Adrenal gland (tissue), 12 donors: Measurements from ENCODE around the gene GSK3B. TPM values are rescaled to one million over a fixed set of nuclear protein-coding genes. Genes with fewer than 3 reads are reported as not detected.

ENCODE experiments used
- DNase-seq, 7 donors: peaks; one replicate each; pipeline ENCODE4 v3.0.0-alpha.2; 2019 to 2020
- H3K27ac ChIP-seq, 5 donors: fragments of 200-600 bp; sonication (generic) in 4 of 5; 1 replicate in 3 of 5; 2 replicates in 2 of 5; pipeline versions ENCODE4 v1.5.1 to v1.8.0; 2016 to 2020; ENCODE audit warnings: mild to moderate bottlenecking in 1 of 5
- H3K27me3 ChIP-seq: fragments of 200-600 bp; 2 replicates; pipeline ENCODE4 v1.8.0; 2021
- H3K36me3 ChIP-seq, 2 donors: fragments of 200-600 bp; replicated peaks in 1 of 2; 1 replicate in 1 of 2; 2 replicates in 1 of 2; pipeline versions ENCODE4 v1.5.1 to v1.8.0; 2018 to 2022
- H3K4me1 ChIP-seq, 2 donors: fragments of 200-600 bp; replicated peaks in 1 of 2; 1 replicate in 1 of 2; 2 replicates in 1 of 2; pipeline versions ENCODE4 v1.5.1 to v1.8.0; 2018 to 2021
- H3K4me3 ChIP-seq, 4 donors: fragments of 200-600 bp; sonication (generic) in 3 of 4; one replicate each; pipeline ENCODE4 v1.5.1; 2016 to 2018
- H3K9me3 ChIP-seq, 3 donors: fragments of 200-600 bp; sonication (generic) in 1 of 3; replicated peaks in 1 of 3; 1 replicate in 2 of 3; 2 replicates in 1 of 3; pipeline versions ENCODE4 v1.5.1 to v1.8.0; 2016 to 2021
- CTCF ChIP-seq, 6 experiments: fragments of 450-650 bp in 4 of 6; fragments of 200-600 bp in 2 of 6; sonication (generic) in 1 of 6; IDR thresholded peaks; 1 replicate in 5 of 6; 2 replicates in 1 of 6; pipeline versions ENCODE4 v1.5.1 to v1.8.0; 2016 to 2021; ENCODE audit warnings: antibody characterized with exemption in 6 of 6, mild to moderate bottlenecking in 2 of 6, moderate library complexity in 1 of 6
- POLR2A ChIP-seq, 2 donors: fragments of 450-650 bp; IDR thresholded peaks; one replicate each; pipeline ENCODE4 v1.6.1; 2017; ENCODE audit warnings: antibody characterized with exemption in 2 of 2, mild to moderate bottlenecking in 2 of 2, moderate library complexity in 1 of 2
- WGBS, 4 donors: extraction: QIAGEN DNeasy Blood & Tissue Kit in 2 of 4; methylation state at CpG; one replicate each; pipeline versions ENCODE4 v1.1.5 to v1.1.7; 2013 to 2017; 5-methylcytosine and 5-hydroxymethylcytosine counted together
- intact Hi-C, 2 donors: fragments of 100-400 bp; cut with DNase I; formaldehyde crosslinking; loops; one replicate each; pipeline versions ENCODE4 v1.14.1 to v1.15.0; 2022 to 2023
- polyA plus RNA-seq, 3 donors: library from polyadenylated mRNA; stranded (reverse); fragments of 200-250 nt in 2 of 3; fragments of 350-450 nt in 1 of 3; fragmentation: Illumina TruSeq in 1 of 3; extraction: RNeasy Lipid Tissue Mini Kit (QIAGEN cat#74804) in 1 of 3; gene quantifications; one replicate each; pipeline ENCODE4 v1.2.3, GENCODE V29; 2013 to 2014
- total RNA-seq, 9 donors: library from RNA; depleted of rRNA in 4 of 9; stranded (reverse); fragments of >200 nt in 4 of 9; fragments of 120-200 nt in 1 of 9; fragmentation: NEBNext Ultra II Directional in 1 of 9; extraction: Animal tissue kit (Norgen Biotek cat#: 25700) in 1 of 9; gene quantifications; one replicate each; pipeline versions ENCODE4 v1.1.0 to v1.2.4, GENCODE V29; 2013 to 2023
- donor health status: healthy with polysubstance abuse.
- donor health status: Bipolar disorder and iron deficiency.
- donor health status: DM: yes; HTN: yes; CAD: no.
- donor health status: DM: no; HTN: no; CAD: no.
- donor health status: DM: no; HTN: no; CAD: no.
- donor health status: DM: yes; HTN: yes; CAD: no.

The GSK3B gene
- total and polyA plus RNA-seq, 12 donors, result 10.0 to 63.7 (median 44.8) TPM

- intact Hi-C loops, result no loop called here
- TF ChIP-seq POLR2A (IDR thresholded peaks at IDR 0.05), result no peak
- no peak for TF ChIP-seq CTCF (IDR thresholded peaks at IDR 0.05)
- 85 to 89% (median 87%) methylated on average over 7 of the region's 7 CpGs for WGBS, 4 donors
- H3K36me3 ChIP-seq, result no peaks in the 10 kb centered on the region
- H3K9me3 ChIP-seq, result no peaks in the 10 kb centered on the region
- peaks cover 0 to 7% of the 10 kb centered on the region in 2 donors for H3K4me1 ChIP-seq
- no peak overlapping the region for H3K27ac ChIP-seq
- no peak overlapping the region for H3K4me3 ChIP-seq
- H3K27me3 ChIP-seq, result no peaks in the 10 kb centered on the region
- DNase-seq, result no peak
These were observed 121.1 kb downstream of the GSK3B start for GRCh38 chr3:119973018-119973646.

DNA sequence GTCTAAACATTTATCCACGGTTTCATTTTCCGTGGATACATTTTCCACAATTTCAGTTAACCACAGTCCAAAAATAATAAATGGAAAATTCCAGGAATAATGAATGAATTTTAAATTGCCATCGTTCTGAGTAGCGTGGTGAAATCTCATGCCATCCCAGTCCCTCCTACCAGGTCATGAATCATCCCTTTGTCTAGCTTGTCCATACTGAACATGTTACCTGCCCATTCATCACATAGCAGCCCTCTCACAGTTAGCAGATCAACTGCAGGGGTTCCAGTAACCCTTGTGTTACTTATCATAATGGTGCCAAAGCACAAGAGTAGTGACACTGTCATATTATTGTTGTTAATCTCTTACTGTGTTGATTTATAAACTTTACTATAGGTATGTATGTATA, 124.5 kb downstream of the GSK3B start:
- no peaks in the 10 kb centered on the region for H3K9me3 ChIP-seq
- no peak overlapping the region for H3K27ac ChIP-seq
- no peaks in the 10 kb centered on the region for H3K27me3 ChIP-seq
- no peak for DNase-seq
- WGBS, 4 donors, result 74 to 89% (median 86%) methylated on average over 4 of the region's 4 CpGs
- TF ChIP-seq CTCF (IDR thresholded peaks at IDR 0.05) (no peak), POLR2A (IDR thresholded peaks at IDR 0.05) (no peak)
- no peaks in the 10 kb centered on the region for H3K36me3 ChIP-seq
- H3K4me1 ChIP-seq, result peaks cover 0 to 14% of the 10 kb centered on the region in 2 donors
- intact Hi-C loops, result no loop called here
- H3K4me3 ChIP-seq, result no peak overlapping the region

- WGBS, 4 donors, result 91 to 95% (median 93%) methylated on average over 7 of the region's 7 CpGs
- Histone ChIP-seq H3K4me1 (peaks cover 0 to 7% of the 10 kb centered on the region in 2 donors), H3K27me3 (no peaks in the 10 kb centered on the region), H3K4me3 (no peak overlapping the region), H3K27ac (no peak overlapping the region), H3K36me3 (no peaks in the 10 kb centered on the region), H3K9me3 (no peaks in the 10 kb centered on the region)
- intact Hi-C loops, result no loop called here
- TF ChIP-seq CTCF (IDR thresholded peaks at IDR 0.05) (no peak), POLR2A (IDR thresholded peaks at IDR 0.05) (no peak)
- no peak for DNase-seq
These were observed 126.8 kb downstream of the GSK3B start for GRCh38 chr3:119967353-119968006.

DNA sequence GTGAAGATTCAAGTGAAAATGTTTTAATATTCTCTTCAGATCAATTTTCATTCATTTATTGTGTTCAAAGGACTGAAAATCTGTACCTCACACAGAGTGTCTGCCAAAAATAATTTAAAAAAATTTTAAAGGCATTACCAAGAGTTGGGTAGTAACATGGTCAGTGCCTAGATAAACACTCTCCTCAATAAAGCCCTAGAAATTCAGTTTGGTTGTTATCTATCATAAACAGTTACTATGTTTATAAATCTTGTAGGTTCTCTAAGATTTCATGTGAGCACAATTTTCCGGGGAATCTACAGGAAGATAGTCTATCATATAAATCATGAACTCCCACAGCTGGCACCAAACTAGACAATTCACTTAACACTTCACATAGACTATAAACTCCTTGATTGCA, 128.6 kb downstream of the GSK3B start:
- no peak for DNase-seq
- Histone ChIP-seq H3K4me3 (no peak overlapping the region), H3K27ac (no peak overlapping the region), H3K4me1 (peaks cover 0 to 7% of the 10 kb centered on the region in 2 donors), H3K27me3 (no peaks in the 10 kb centered on the region), H3K36me3 (no peaks in the 10 kb centered on the region), H3K9me3 (no peaks in the 10 kb centered on the region)
- intact Hi-C loops, result no loop called here
- no peak for TF ChIP-seq POLR2A (IDR thresholded peaks at IDR 0.05)
- 20 to 37% (median 30%) methylated on average over 1 of the region's 1 CpG for WGBS, 4 donors

GRCh38 chr3:119964294-119964693, 130.0 kb downstream of the GSK3B start:
- DNase-seq, result no peak

More at GRCh38 chr3:119964294-119964693, 130.0 kb downstream of the GSK3B start:
- H3K4me1 ChIP-seq, result peaks cover 0 to 7% of the 10 kb centered on the region in 2 donors
- no peak overlapping the region for H3K27ac ChIP-seq
- H3K4me3 ChIP-seq, result no peak overlapping the region
- TF ChIP-seq POLR2A (IDR thresholded peaks at IDR 0.05) (no peak), CTCF (IDR thresholded peaks at IDR 0.05) (no peak)
- H3K27me3 ChIP-seq, result no peaks in the 10 kb centered on the region
- WGBS, 4 donors, result 89 to 92% (median 91%) methylated on average over 2 of the region's 2 CpGs
- intact Hi-C loops, result no loop called here
- H3K9me3 ChIP-seq, result no peaks in the 10 kb centered on the region
- no peaks in the 10 kb centered on the region for H3K36me3 ChIP-seq
